ENCODE data around the gene COL20A1.
A peak's percentile ranks its signal among the peaks of the same experiment; 100 is the strongest.

COL20A1 gene

GRCh38 chr20:63307538-63308217 is 14.7 kb downstream of the COL20A1 start:
- Histone ChIP-seq H3K36me3 (ENCODE audit: control insufficient read depth in 1 of 2, insufficient read depth in 2 of 2, low read length in 2 of 2) (no peaks in the 10 kb centered on the region), H4K8ac (ENCODE audit: low read depth, low read length) (no peak overlapping the region), H2BK120ac (ENCODE audit: insufficient read depth, low read length, poor library complexity) (no peak overlapping the region), H3K4me2 (ENCODE audit: low read length) (no peak overlapping the region), H3K9ac (ENCODE audit: low read length) (no peak overlapping the region), H3K14ac (ENCODE audit: low read length) (no peak overlapping the region), H4K91ac (ENCODE audit: low read depth, low read length) (no peak overlapping the region), H2AFZ (ENCODE audit: insufficient read depth, low read length, poor library complexity) (no peak overlapping the region), H3K27ac (ENCODE audit: low read depth, low read length) (no peak overlapping the region), H3K23ac (ENCODE audit: low read length) (no peak overlapping the region), H3K18ac (ENCODE audit: low read length) (no peak overlapping the region), H2BK5ac (ENCODE audit: low read depth, low read length, poor library complexity) (no peak overlapping the region), H3K27me3 (ENCODE audit: insufficient read depth, low read length) (no peaks in the 10 kb centered on the region), H3K79me1 (ENCODE audit: low read length) (no peaks in the 10 kb centered on the region), H2BK12ac (ENCODE audit: low read length) (no peak overlapping the region), H4K12ac (ENCODE audit: low read depth, low read length) (no peak overlapping the region), H3K79me2 (ENCODE audit: control insufficient read depth, insufficient read depth, low read length, poor library complexity) (no peaks in the 10 kb centered on the region), H3K4me3 (ENCODE audit: low read depth, low read length) (no peak overlapping the region), H3K4me1 (ENCODE audit: control insufficient read depth in 1 of 2, insufficient read depth in 2 of 2, low read length in 2 of 2) (no peaks in the 10 kb centered on the region), H3K4ac (ENCODE audit: low read depth, low read length) (no peak overlapping the region), H2AK5ac (ENCODE audit: low read length) (no peak overlapping the region), H3K9me3 (ENCODE audit: insufficient read depth, low read depth, low read length) (no peaks in the 10 kb centered on the region)
- DNase-seq = no peak
- WGBS (ENCODE audit: extremely low coverage, insufficient coverage, insufficient read length) = no CpG with 5 or more reads among the region's 23 CpGs

- Histone ChIP-seq H2BK5ac (ENCODE audit: low read depth, low read length, poor library complexity) (no peak overlapping the region), H3K36me3 (ENCODE audit: control insufficient read depth in 1 of 2, insufficient read depth in 2 of 2, low read length in 2 of 2) (no peaks in the 10 kb centered on the region), H2AK5ac (ENCODE audit: low read length) (no peak overlapping the region), H3K4me1 (ENCODE audit: control insufficient read depth in 1 of 2, insufficient read depth in 2 of 2, low read length in 2 of 2) (no peaks in the 10 kb centered on the region), H3K9ac (ENCODE audit: low read length) (no peak overlapping the region), H4K12ac (ENCODE audit: low read depth, low read length) (no peak overlapping the region), H3K23ac (ENCODE audit: low read length) (no peak overlapping the region), H3K4ac (ENCODE audit: low read depth, low read length) (no peak overlapping the region), H4K91ac (ENCODE audit: low read depth, low read length) (no peak overlapping the region), H3K18ac (ENCODE audit: low read length) (no peak overlapping the region), H4K8ac (ENCODE audit: low read depth, low read length) (no peak overlapping the region), H2BK12ac (ENCODE audit: low read length) (no peak overlapping the region), H3K79me2 (ENCODE audit: control insufficient read depth, insufficient read depth, low read length, poor library complexity) (no peaks in the 10 kb centered on the region), H2BK120ac (ENCODE audit: insufficient read depth, low read length, poor library complexity) (no peak overlapping the region), H3K14ac (ENCODE audit: low read length) (no peak overlapping the region), H3K4me2 (ENCODE audit: low read length) (no peak overlapping the region), H3K9me3 (ENCODE audit: insufficient read depth, low read depth, low read length) (no peaks in the 10 kb centered on the region), H2AFZ (ENCODE audit: insufficient read depth, low read length, poor library complexity) (no peak overlapping the region), H3K27me3 (ENCODE audit: insufficient read depth, low read length) (no peaks in the 10 kb centered on the region), H3K4me3 (ENCODE audit: low read depth, low read length) (no peak overlapping the region), H3K79me1 (ENCODE audit: low read length) (no peaks in the 10 kb centered on the region), H3K27ac (ENCODE audit: low read depth, low read length) (no peak overlapping the region)
- DNase-seq = no peak
- no CpG with 5 or more reads among the region's 30 CpGs for WGBS (ENCODE audit: extremely low coverage, insufficient coverage, insufficient read length)
These were observed 15.4 kb downstream of the COL20A1 start for GRCh38 chr20:63308218-63308911.

DNA sequence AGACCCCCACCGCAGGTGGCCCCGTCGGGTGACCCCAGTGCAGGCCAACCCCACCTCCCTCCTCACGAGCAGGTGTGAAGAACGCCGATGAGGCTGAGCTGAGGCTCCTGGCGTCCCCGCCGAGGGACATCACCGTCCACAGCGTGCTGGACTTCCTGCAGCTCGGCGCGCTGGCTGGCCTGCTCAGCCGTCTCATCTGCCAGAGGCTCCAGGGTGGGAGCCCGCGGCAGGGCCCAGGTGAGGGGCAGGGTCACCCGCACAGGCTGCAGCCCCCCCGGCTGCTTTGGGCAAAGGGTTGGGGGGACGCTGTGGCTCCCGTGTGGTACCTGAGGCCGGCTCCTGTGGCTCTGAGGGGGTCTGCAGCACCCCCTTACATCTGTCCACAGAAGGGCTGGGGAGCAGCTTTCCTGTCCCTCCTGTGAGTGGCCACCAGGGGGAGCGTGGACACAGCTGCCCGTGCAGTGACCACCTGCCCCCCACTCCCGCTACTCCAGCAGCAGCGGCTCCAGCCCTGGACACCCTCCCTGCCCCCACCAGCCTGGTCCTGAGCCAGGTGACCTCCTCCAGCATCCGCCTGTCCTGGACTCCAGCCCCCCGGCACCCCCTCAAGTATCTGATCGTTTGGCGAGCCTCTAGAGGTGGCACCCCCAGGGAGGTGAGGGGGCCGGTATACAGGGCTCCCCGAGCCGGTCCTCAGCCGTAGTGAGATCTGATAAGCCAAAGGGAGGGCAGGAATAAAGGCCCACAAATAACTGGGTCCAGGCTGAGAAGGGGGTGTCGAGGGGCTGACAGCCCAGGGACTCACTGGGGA is 16.5 kb downstream of the COL20A1 start:
- no peak overlapping the region for H3K14ac ChIP-seq (ENCODE audit: low read length)
- H3K4ac ChIP-seq (ENCODE audit: low read depth, low read length) = no peak overlapping the region
- H4K12ac ChIP-seq (ENCODE audit: low read depth, low read length) = no peak overlapping the region
- H3K23ac ChIP-seq (ENCODE audit: low read length) = no peak overlapping the region
- H4K8ac ChIP-seq (ENCODE audit: low read depth, low read length) = no peak overlapping the region
- no peaks in the 10 kb centered on the region for H3K79me1 ChIP-seq (ENCODE audit: low read length)
- H3K27me3 ChIP-seq (ENCODE audit: insufficient read depth, low read length) = no peaks in the 10 kb centered on the region
- no peak overlapping the region for H3K4me3 ChIP-seq (ENCODE audit: low read depth, low read length)
- WGBS (ENCODE audit: extremely low coverage, insufficient coverage, insufficient read length) = no CpG with 5 or more reads among the region's 35 CpGs
- H3K79me2 ChIP-seq (ENCODE audit: control insufficient read depth, insufficient read depth, low read length, poor library complexity) = no peaks in the 10 kb centered on the region
- H3K36me3 ChIP-seq (ENCODE audit: control insufficient read depth in 1 of 2, insufficient read depth in 2 of 2, low read length in 2 of 2) = no peaks in the 10 kb centered on the region
- H2AFZ ChIP-seq (ENCODE audit: insufficient read depth, low read length, poor library complexity) = no peak overlapping the region
- no peak overlapping the region for H2BK12ac ChIP-seq (ENCODE audit: low read length)
- no peak overlapping the region for H3K9ac ChIP-seq (ENCODE audit: low read length)
- no peak overlapping the region for H2BK5ac ChIP-seq (ENCODE audit: low read depth, low read length, poor library complexity)
- H2BK120ac ChIP-seq (ENCODE audit: insufficient read depth, low read length, poor library complexity) = no peak overlapping the region
- H3K27ac ChIP-seq (ENCODE audit: low read depth, low read length) = no peak overlapping the region
- no peak overlapping the region for H3K4me2 ChIP-seq (ENCODE audit: low read length)
- H3K18ac ChIP-seq (ENCODE audit: low read length) = no peak overlapping the region
- H4K91ac ChIP-seq (ENCODE audit: low read depth, low read length) = no peak overlapping the region
- H3K9me3 ChIP-seq (ENCODE audit: insufficient read depth, low read depth, low read length) = no peaks in the 10 kb centered on the region
- no peak overlapping the region for H2AK5ac ChIP-seq (ENCODE audit: low read length)
- DNase-seq = peak in 1 of 2 donors; percentile 39
- H3K4me1 ChIP-seq (ENCODE audit: control insufficient read depth in 1 of 2, insufficient read depth in 2 of 2, low read length in 2 of 2) = no peaks in the 10 kb centered on the region

DNA sequence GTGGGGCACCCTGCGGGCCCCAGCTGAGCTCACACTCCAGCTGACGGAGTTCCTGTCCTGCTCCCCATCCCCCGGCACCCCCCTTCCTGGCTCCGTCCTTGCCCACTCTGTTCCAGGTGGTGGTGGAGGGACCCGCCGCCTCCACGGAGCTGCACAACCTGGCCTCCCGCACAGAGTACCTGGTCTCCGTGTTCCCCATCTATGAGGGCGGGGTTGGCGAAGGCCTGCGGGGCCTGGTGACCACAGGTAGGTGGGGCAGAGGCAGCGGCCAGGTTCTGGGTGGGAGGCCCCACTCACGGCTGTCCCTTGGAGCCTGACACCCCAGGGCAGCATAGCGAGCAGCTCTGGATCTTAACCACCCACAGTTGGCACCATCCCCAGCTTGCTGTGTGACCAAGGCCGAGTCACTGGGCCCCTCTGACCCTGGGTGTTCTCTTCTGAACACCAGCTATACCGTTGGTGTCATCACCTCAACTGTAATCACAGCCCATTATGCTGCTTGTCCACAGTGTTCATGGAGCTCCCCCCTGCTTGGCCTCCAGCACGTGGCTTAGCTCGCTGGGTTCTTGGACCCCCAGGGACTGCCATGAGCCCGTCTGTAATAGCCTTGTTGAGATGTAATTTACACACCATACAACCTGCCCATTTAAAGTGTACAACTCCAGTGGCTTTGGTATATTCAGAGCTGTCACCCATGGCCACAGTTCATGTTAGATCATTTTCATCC is 17.4 kb downstream of the COL20A1 start:
- Histone ChIP-seq H2AFZ (ENCODE audit: insufficient read depth, low read length, poor library complexity) (no peak overlapping the region), H3K36me3 (ENCODE audit: control insufficient read depth in 1 of 2, insufficient read depth in 2 of 2, low read length in 2 of 2) (no peaks in the 10 kb centered on the region), H3K14ac (ENCODE audit: low read length) (no peak overlapping the region), H4K91ac (ENCODE audit: low read depth, low read length) (no peak overlapping the region), H3K27me3 (ENCODE audit: insufficient read depth, low read length) (no peaks in the 10 kb centered on the region), H3K4me3 (ENCODE audit: low read depth, low read length) (no peak overlapping the region), H2BK5ac (ENCODE audit: low read depth, low read length, poor library complexity) (no peak overlapping the region), H3K18ac (ENCODE audit: low read length) (no peak overlapping the region), H3K79me2 (ENCODE audit: control insufficient read depth, insufficient read depth, low read length, poor library complexity) (no peaks in the 10 kb centered on the region), H2AK5ac (ENCODE audit: low read length) (no peak overlapping the region), H4K8ac (ENCODE audit: low read depth, low read length) (no peak overlapping the region), H3K4me1 (ENCODE audit: control insufficient read depth in 1 of 2, insufficient read depth in 2 of 2, low read length in 2 of 2) (no peaks in the 10 kb centered on the region), H3K23ac (ENCODE audit: low read length) (no peak overlapping the region), H2BK12ac (ENCODE audit: low read length) (no peak overlapping the region), H3K27ac (ENCODE audit: low read depth, low read length) (no peak overlapping the region), H4K12ac (ENCODE audit: low read depth, low read length) (no peak overlapping the region), H3K4ac (ENCODE audit: low read depth, low read length) (no peak overlapping the region), H3K9me3 (ENCODE audit: insufficient read depth, low read depth, low read length) (no peaks in the 10 kb centered on the region), H3K9ac (ENCODE audit: low read length) (no peak overlapping the region), H3K79me1 (ENCODE audit: low read length) (no peaks in the 10 kb centered on the region), H2BK120ac (ENCODE audit: insufficient read depth, low read length, poor library complexity) (no peak overlapping the region), H3K4me2 (ENCODE audit: low read length) (no peak overlapping the region)
- no peak for DNase-seq
- no CpG with 5 or more reads among the region's 20 CpGs for WGBS (ENCODE audit: extremely low coverage, insufficient coverage, insufficient read length)

Measured in trophoblast cell (in vitro differentiated cells and primary cell).